HAP-1 (cell line): Measurements from ENCODE around the gene ANKRD13D.

Source experiments
- DNase-seq, 2 experiments: peaks; one replicate each; pipeline ENCODE4 v3.0.0-alpha.2; 2016 to 2020; ENCODE audit warnings: low spot score in 2 of 2
- H3K27me3 ChIP-seq: fragments of 250-450 bp; sonication (Bioruptor Pico); 2 replicates; pipeline ENCODE4 v1.5.1; 2020; ENCODE audit warnings: low read depth, mild to moderate bottlenecking, moderate library complexity
- H3K36me3 ChIP-seq: fragments of 250-450 bp; sonication (Bioruptor Pico); replicated peaks from 2 replicates; pipeline ENCODE4 v1.5.1; 2020; ENCODE audit warnings: mild to moderate bottlenecking
- H3K4me1 ChIP-seq: fragments of 250-450 bp; sonication (Bioruptor Pico); 2 replicates; pipeline ENCODE4 v1.5.1; 2020; ENCODE audit warnings: mild to moderate bottlenecking
- H3K4me3 ChIP-seq: fragments of 250-450 bp; sonication (Bioruptor Pico); 2 replicates; pipeline ENCODE4 v1.5.1; 2020; ENCODE audit warnings: mild to moderate bottlenecking, moderate library complexity
- H3K9me3 ChIP-seq: fragments of 250-450 bp; sonication (Bioruptor Pico); 2 replicates; pipeline ENCODE4 v1.5.1; 2020; ENCODE audit warnings: mild to moderate bottlenecking, moderate library complexity
- in situ Hi-C: fragments of 300-500 bp; cut with MboI; formaldehyde crosslinking; loops from 3 replicates; pipeline ENCODE4 v1.14.3; 2020; ENCODE audit warnings: low sequenced_read_pairs, inconsistent platforms, mixed read lengths

The ANKRD13D gene

DNA sequence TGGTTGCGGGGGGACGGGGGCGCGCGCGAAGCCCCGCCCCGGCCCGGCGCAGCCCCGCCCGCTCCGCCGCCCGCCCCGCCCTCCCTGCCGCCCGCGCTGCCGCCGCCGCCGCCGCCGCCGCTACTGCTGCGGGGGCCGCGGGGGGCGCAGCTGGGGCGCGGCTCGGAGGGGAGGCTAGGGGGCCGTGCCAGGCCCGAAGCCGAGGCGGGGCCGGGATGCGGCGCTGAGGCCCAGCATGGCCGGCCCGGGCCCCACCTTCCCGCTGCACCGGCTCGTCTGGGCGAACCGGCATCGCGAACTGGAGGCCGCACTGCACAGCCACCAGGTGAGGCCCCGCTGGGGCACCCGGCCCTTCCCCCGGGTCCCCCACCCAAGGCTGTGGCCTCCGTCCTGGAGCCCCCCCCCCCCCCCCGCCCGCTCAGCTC, at the start of gene ANKRD13D:
Gene ANKRD13D, plus strand, starts transcription at position 78 of the 425 bp plus-strand sequence. Its CDS starts 158 bp downstream, at position 236.
- H3K4me3 ChIP-seq: peak within 1 kb of the TSS; percentile 86
- in situ Hi-C loops: no loop called here
- peaks cover 41% of the 10 kb centered on the region for H3K36me3 ChIP-seq
- no peak for DNase-seq
- no peaks in the 10 kb centered on the region for H3K27me3 ChIP-seq
- H3K9me3 ChIP-seq: no peaks in the 10 kb centered on the region
- H3K4me1 ChIP-seq: peaks cover 7% of the 10 kb centered on the region

GRCh38 chr11:67239783-67240575, 49.1 kb upstream of the ANKRD13D start:
- peaks cover 22% of the 10 kb centered on the region for H3K36me3 ChIP-seq
- peaks cover 17% of the 10 kb centered on the region for H3K4me1 ChIP-seq

GRCh38 chr11:67240576-67241389, 48.3 kb upstream of the ANKRD13D start:
- Histone ChIP-seq H3K4me3 (peak overlapping the region; percentile 58), H3K27me3 (no peaks in the 10 kb centered on the region), H3K36me3 (peaks cover 30% of the 10 kb centered on the region), H3K9me3 (no peaks in the 10 kb centered on the region), H3K4me1 (peaks cover 17% of the 10 kb centered on the region)
- peak; percentile 91 to 94 for DNase-seq
- in situ Hi-C loops: loop anchor here (10.0 kb wide), 1 partner anchor 156 kb away; no protein-coding TSS in a partner anchor

More at GRCh38 chr11:67239783-67240575, 49.1 kb upstream of the ANKRD13D start:
- Histone ChIP-seq H3K27me3 (no peaks in the 10 kb centered on the region), H3K9me3 (no peaks in the 10 kb centered on the region), H3K4me3 (peak overlapping the region; percentile 58)
- DNase-seq: peak; percentile 99 to 100
- in situ Hi-C loops: loop anchor here (10.0 kb wide), 1 partner anchor 155 kb away; no protein-coding TSS in a partner anchor

DNA sequence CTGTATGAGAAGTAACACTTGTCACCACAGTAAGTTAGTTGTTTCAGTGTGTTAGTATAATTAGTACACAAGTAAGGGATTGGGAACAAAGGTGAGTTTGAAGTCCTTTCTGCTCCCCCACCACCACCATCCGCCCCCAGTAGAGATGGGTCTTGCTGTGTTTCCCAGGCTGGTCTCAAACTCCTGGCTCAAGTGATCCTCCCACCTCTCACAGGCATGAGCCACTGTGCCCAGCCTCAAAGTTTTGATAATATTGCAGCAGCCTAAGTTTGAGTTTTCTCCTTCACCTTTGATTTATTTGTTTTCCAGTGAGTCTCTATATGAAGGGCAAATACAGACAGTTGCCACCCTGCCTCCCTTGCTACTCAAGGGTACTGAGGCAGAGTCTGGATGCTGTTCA, 46.6 kb upstream of the ANKRD13D start:
- Histone ChIP-seq H3K9me3 (no peaks in the 10 kb centered on the region), H3K36me3 (peaks cover 46% of the 10 kb centered on the region), H3K4me3 (no peak overlapping the region), H3K27me3 (no peaks in the 10 kb centered on the region), H3K4me1 (peaks cover 17% of the 10 kb centered on the region)
- in situ Hi-C loops: loop anchor here (10.0 kb wide), 1 partner anchor 158 kb away; no protein-coding TSS in a partner anchor
- no peak for DNase-seq

DNA sequence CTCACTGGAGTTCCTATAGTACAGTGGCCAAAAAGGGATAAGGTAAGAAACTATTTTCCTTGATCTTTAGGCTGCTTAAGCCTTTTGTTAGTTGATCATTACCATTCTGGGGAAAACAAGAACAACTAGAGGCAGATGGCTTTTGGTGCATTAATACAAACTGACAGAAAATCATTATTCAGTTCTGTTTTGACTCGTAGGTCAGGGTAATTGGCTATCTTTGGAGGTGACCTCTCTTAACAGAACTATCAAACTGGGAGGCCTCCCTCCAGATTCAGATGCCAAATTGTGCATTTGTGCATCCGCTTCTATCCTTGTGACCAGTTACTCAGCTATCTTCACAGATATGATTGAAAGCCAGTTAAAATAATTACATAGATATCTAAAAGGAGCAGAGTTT, 46.1 kb upstream of the ANKRD13D start:
- Histone ChIP-seq H3K9me3 (no peaks in the 10 kb centered on the region), H3K4me3 (no peak overlapping the region), H3K4me1 (peaks cover 17% of the 10 kb centered on the region), H3K27me3 (no peaks in the 10 kb centered on the region), H3K36me3 (peaks cover 51% of the 10 kb centered on the region)
- in situ Hi-C loops: loop anchor here (10.0 kb wide), 1 partner anchor 158 kb away; no protein-coding TSS in a partner anchor
- no peak for DNase-seq

GRCh38 chr11:67245046-67245445, 44.1 kb upstream of the ANKRD13D start:
- no peaks in the 10 kb centered on the region for H3K27me3 ChIP-seq
- H3K4me3 ChIP-seq: no peak overlapping the region
- in situ Hi-C loops: loop anchor here (10.0 kb wide), 1 partner anchor 160 kb away; no protein-coding TSS in a partner anchor
- no peaks in the 10 kb centered on the region for H3K9me3 ChIP-seq
- peaks cover 4% of the 10 kb centered on the region for H3K4me1 ChIP-seq
- H3K36me3 ChIP-seq: peaks cover 71% of the 10 kb centered on the region
- no peak for DNase-seq

GRCh38 chr11:67247946-67248550, 41.1 kb upstream of the ANKRD13D start:
- Histone ChIP-seq H3K36me3 (peaks cover 97% of the 10 kb centered on the region), H3K9me3 (no peaks in the 10 kb centered on the region), H3K27me3 (no peaks in the 10 kb centered on the region), H3K4me3 (no peak overlapping the region), H3K4me1 (no peaks in the 10 kb centered on the region)
- in situ Hi-C loops: loop anchor here (10.0 kb wide), 1 partner anchor 163 kb away; no protein-coding TSS in a partner anchor
- no peak for DNase-seq

- in situ Hi-C loops: loop anchor here (10.0 kb wide), 1 partner anchor 164 kb away; no protein-coding TSS in a partner anchor
Observed at GRCh38 chr11:67248653-67249052, 40.5 kb upstream of the ANKRD13D start.

GRCh38 chr11:67250059-67251043, 38.8 kb upstream of the ANKRD13D start:
- in situ Hi-C loops: no loop called here
- peaks cover 98% of the 10 kb centered on the region for H3K36me3 ChIP-seq

More at GRCh38 chr11:67248653-67249052, 40.5 kb upstream of the ANKRD13D start:
- Histone ChIP-seq H3K4me3 (no peak overlapping the region), H3K27me3 (no peaks in the 10 kb centered on the region), H3K36me3 (peaks cover 97% of the 10 kb centered on the region), H3K4me1 (no peaks in the 10 kb centered on the region), H3K9me3 (no peaks in the 10 kb centered on the region)
- no peak for DNase-seq

DNA sequence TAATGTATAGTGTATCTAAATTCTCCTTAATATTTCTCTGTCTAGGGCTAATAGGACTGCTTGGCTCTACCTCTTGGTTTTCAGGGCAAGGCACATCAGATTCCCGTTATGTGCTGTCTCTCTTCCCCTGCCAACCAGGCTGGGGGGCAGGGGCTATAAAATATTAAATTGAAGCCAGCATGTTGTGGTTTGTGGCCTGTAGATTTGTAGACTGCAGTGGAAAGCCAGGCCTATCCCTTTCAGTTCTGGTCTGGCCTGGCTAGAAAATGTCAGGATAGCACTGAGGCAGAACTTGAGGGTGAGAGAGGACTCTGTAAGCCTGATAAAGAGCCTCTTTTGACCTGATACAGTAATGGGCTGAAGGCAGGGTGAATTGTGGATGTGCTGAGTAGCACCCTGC, 37.3 kb upstream of the ANKRD13D start:
- no peak overlapping the region for H3K4me3 ChIP-seq
- H3K36me3 ChIP-seq: peaks cover 95% of the 10 kb centered on the region
- in situ Hi-C loops: no loop called here
- H3K4me1 ChIP-seq: no peaks in the 10 kb centered on the region
- DNase-seq: no peak
- H3K9me3 ChIP-seq: no peaks in the 10 kb centered on the region
- H3K27me3 ChIP-seq: no peaks in the 10 kb centered on the region

More at GRCh38 chr11:67250059-67251043, 38.8 kb upstream of the ANKRD13D start:
- Histone ChIP-seq H3K27me3 (no peaks in the 10 kb centered on the region), H3K4me3 (no peak overlapping the region), H3K4me1 (no peaks in the 10 kb centered on the region), H3K9me3 (no peaks in the 10 kb centered on the region)
- DNase-seq: no peak

DNA sequence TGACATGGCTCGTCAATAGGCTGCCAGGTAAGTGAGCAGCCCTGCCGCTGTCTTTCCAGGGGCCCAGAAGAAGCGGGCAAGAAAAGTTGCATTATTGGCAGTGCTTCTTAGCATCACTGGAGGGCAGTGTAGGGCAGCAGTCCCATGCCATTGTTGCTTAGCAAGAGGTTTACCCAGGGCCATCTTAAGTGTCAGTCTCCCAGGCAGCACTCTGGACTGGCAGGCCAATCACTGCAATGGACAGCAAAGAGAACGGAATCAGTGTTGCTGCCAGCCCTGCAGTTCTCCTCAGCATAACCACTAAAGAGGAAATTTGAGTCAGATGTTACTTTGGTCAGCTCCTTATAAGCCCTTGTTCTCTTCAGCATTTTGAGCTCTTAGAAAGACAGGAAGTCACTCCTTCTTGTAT, 36.3 kb upstream of the ANKRD13D start:
- Histone ChIP-seq H3K4me3 (no peak overlapping the region), H3K27me3 (no peaks in the 10 kb centered on the region), H3K9me3 (no peaks in the 10 kb centered on the region), H3K36me3 (peaks cover 90% of the 10 kb centered on the region), H3K4me1 (no peaks in the 10 kb centered on the region)
- in situ Hi-C loops: no loop called here
- DNase-seq: peak in 1 of 2 experiments; percentile 41

- DNase-seq: peak in 1 of 2 experiments; percentile 4
- H3K4me3 ChIP-seq: no peak overlapping the region
- H3K9me3 ChIP-seq: no peaks in the 10 kb centered on the region
- peaks cover 78% of the 10 kb centered on the region for H3K36me3 ChIP-seq
- in situ Hi-C loops: no loop called here
- no peaks in the 10 kb centered on the region for H3K4me1 ChIP-seq
- no peaks in the 10 kb centered on the region for H3K27me3 ChIP-seq
Observed at GRCh38 chr11:67253872-67254624, 35.1 kb upstream of the ANKRD13D start.
